ENCODE data around the gene ADAP1. TPM values are rescaled to one million over a fixed set of nuclear protein-coding genes. Genes with fewer than 3 reads are reported as not detected.

ADAP1 gene
- total and polyA plus RNA-seq, 2 of the 13 experiments (the other 11 are each of a cell fraction or from before 2014, with no cell fraction given) = 10.5 to 24.6 TPM

DNA sequence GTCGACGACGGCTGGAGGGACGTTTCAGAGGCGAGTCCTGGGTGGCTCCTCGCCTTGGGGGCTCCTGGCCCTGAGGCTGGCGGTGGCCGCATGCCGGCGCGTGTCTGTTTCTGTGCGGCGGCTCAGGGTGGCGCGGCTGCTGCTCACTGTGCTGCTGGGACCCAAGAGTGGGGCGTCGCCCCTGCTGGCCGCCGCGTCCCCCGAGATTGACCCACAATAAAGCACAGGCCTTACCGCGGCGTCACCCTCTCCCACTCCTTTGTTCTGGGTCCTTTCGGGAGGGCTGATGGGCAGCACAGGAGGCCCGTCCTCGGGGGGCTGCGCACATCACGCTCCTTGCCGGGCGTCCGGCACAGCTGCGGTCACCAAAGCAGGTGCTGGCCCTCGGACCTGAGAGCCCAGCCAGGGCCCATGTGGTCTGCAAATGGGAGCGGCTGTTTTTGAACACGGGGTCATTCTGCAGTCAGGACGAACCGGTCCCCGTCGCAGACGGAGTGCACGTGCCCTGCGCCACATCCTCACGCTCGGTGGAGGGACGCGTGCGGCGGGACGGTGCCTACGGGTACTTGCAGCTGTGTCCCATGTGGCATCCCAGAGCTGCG is 58.9 kb downstream of the ADAP1 start (continued):
- TF ChIP-seq, protein P1, sequence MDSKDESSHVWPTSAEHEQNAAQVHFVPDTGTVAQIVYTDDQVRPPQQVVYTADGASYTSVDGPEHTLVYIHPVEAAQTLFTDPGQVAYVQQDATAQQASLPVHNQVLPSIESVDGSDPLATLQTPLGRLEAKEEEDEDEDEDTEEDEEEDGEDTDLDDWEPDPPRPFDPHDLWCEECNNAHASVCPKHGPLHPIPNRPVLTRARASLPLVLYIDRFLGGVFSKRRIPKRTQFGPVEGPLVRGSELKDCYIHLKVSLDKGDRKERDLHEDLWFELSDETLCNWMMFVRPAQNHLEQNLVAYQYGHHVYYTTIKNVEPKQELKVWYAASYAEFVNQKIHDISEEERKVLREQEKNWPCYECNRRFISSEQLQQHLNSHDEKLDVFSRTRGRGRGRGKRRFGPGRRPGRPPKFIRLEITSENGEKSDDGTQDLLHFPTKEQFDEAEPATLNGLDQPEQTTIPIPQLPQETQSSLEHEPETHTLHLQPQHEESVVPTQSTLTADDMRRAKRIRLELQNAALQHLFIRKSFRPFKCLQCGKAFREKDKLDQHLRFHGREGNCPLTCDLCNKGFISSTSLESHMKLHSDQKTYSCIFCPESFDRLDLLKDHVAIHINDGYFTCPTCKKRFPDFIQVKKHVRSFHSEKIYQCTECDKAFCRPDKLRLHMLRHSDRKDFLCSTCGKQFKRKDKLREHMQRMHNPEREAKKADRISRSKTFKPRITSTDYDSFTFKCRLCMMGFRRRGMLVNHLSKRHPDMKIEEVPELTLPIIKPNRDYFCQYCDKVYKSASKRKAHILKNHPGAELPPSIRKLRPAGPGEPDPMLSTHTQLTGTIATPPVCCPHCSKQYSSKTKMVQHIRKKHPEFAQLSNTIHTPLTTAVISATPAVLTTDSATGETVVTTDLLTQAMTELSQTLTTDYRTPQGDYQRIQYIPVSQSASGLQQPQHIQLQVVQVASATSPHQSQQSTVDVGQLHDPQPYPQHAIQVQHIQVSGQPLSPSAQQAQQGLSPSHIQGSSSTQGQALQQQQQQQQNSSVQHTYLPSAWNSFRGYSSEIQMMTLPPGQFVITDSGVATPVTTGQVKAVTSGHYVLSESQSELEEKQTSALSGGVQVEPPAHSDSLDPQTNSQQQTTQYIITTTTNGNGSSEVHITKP (CRISPR knock-in tag; IDR thresholded peaks at IDR 0.05; ENCODE audit: low read depth) = no peak
- TF ChIP-seq, protein P2, sequence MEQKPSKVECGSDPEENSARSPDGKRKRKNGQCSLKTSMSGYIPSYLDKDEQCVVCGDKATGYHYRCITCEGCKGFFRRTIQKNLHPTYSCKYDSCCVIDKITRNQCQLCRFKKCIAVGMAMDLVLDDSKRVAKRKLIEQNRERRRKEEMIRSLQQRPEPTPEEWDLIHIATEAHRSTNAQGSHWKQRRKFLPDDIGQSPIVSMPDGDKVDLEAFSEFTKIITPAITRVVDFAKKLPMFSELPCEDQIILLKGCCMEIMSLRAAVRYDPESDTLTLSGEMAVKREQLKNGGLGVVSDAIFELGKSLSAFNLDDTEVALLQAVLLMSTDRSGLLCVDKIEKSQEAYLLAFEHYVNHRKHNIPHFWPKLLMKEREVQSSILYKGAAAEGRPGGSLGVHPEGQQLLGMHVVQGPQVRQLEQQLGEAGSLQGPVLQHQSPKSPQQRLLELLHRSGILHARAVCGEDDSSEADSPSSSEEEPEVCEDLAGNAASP (CRISPR knock-in tag; IDR thresholded peaks at IDR 0.05; ENCODE audit: borderline replicate concordance) = no peak
- no peak for TF ChIP-seq ZNF230 (CRISPR knock-in tag; IDR thresholded peaks at IDR 0.05)
- TF ChIP-seq, protein P3, sequence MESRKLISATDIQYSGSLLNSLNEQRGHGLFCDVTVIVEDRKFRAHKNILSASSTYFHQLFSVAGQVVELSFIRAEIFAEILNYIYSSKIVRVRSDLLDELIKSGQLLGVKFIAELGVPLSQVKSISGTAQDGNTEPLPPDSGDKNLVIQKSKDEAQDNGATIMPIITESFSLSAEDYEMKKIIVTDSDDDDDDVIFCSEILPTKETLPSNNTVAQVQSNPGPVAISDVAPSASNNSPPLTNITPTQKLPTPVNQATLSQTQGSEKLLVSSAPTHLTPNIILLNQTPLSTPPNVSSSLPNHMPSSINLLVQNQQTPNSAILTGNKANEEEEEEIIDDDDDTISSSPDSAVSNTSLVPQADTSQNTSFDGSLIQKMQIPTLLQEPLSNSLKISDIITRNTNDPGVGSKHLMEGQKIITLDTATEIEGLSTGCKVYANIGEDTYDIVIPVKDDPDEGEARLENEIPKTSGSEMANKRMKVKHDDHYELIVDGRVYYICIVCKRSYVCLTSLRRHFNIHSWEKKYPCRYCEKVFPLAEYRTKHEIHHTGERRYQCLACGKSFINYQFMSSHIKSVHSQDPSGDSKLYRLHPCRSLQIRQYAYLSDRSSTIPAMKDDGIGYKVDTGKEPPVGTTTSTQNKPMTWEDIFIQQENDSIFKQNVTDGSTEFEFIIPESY (CRISPR knock-in tag; IDR thresholded peaks at IDR 0.05) = 0 out of 2 replicates have a peak, but pooled peaks have one; percentile 19
- TF ChIP-seq POLR2A (IDR thresholded peaks at IDR 0.05; ENCODE audit: insufficient read depth in 1 of 2, low read depth in 2 of 2, low read length in 2 of 2) = 0 out of 4 replicates have a peak, but pooled peaks of 1 of the 2 experiments have one; percentile 10
- TF ChIP-seq RBFOX2 (IDR thresholded peaks at IDR 0.05; ENCODE audit: low read depth, low read length) = peak; percentile 40; the same call in 1 of the 2 replicates
